NOMO-1 (cell line): ENCODE measurements around the gene ATXN7.
A peak's percentile ranks its signal among the peaks of the same experiment; 100 is the strongest.

ENCODE experiments used
- DNase-seq, 2 experiments: peaks; one replicate each; lab custom pipeline; 2025; ENCODE audit not compliant: unreplicated experiment in 2 of 2; lab: John Stamatoyannopoulos, UW

The ATXN7 gene

GRCh38 chr3:64008487-64009351 is 145.1 kb downstream of the ATXN7 start:
- DNase-seq, result no peak

- no peak for DNase-seq
These were observed 145.9 kb downstream of the ATXN7 start for GRCh38 chr3:64009528-64009927.

GRCh38 chr3:64010199-64010598 is 146.5 kb downstream of the ATXN7 start:
- no peak for DNase-seq

GRCh38 chr3:64011685-64012084 is 148.0 kb downstream of the ATXN7 start:
- no peak for DNase-seq

GRCh38 chr3:64016941-64017620 is 153.4 kb downstream of the ATXN7 start:
- DNase-seq, result no peak

- DNase-seq, result no peak
These were observed 155.6 kb downstream of the ATXN7 start for GRCh38 chr3:64019271-64019670.

- no peak for DNase-seq
These were observed 156.2 kb downstream of the ATXN7 start for GRCh38 chr3:64019879-64020278.

- peak; percentile 25 to 54 for DNase-seq
These were observed 158.3 kb downstream of the ATXN7 start for GRCh38 chr3:64021922-64022321.

- DNase-seq, result peak in 1 of 2 experiments; percentile 11
These were observed 159.0 kb downstream of the ATXN7 start for GRCh38 chr3:64022451-64023186.

- peak; percentile 82 to 88 for DNase-seq
These were observed 159.7 kb downstream of the ATXN7 start, which contains the start of gene PSMD6 for GRCh38 chr3:64023187-64023860. PSMD6 (minus strand) TSS chr3:64023494; CDS start chr3:64023419, 75 bp downstream.

- DNase-seq, result no peak
These were observed 160.2 kb downstream of the ATXN7 start for GRCh38 chr3:64023861-64024223.

GRCh38 chr3:64026346-64026745 is 162.7 kb downstream of the ATXN7 start:
- no peak for DNase-seq

- peak in 1 of 2 experiments; percentile 17 for DNase-seq
These were observed 164.0 kb downstream of the ATXN7 start for GRCh38 chr3:64027658-64028057.

GRCh38 chr3:64028754-64029153 is 165.1 kb downstream of the ATXN7 start:
- DNase-seq, result no peak

GRCh38 chr3:64029287-64029686 is 165.6 kb downstream of the ATXN7 start:
- DNase-seq, result no peak

GRCh38 chr3:64030741-64031140 is 167.1 kb downstream of the ATXN7 start:
- peak; percentile 47 to 49 for DNase-seq

GRCh38 chr3:64031540-64032508 is 168.2 kb downstream of the ATXN7 start:
- no peak for DNase-seq

- DNase-seq, result no peak
These were observed 169.4 kb downstream of the ATXN7 start for GRCh38 chr3:64033069-64033468.

- DNase-seq, result no peak
These were observed 173.4 kb downstream of the ATXN7 start for GRCh38 chr3:64037084-64037483.
